ENCODE data around the gene AGAP1.

The AGAP1 gene

GRCh38 chr2:235712176-235712575, 218.3 kb downstream of the AGAP1 start:
- no peak for DNase-seq (ENCODE audit: low read depth)

DNA sequence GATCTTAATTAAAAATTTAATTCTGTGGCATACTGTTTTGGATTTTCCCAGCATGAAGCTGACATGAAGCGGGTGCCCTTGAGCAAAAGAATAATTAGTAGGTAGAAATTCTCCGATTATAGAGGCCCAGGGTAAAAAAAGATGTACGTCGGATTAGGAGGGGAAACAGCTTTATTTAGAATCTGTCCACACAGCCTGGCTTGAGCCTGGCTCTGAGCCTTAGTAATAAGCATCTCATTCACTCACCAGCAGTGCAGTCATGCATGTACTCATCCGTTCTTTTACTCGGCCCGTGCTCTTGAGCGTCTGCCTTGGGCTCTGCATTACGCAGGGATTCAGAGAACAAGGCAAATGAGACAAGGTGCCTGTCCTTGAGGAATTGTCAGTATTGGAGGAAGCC, 219.3 kb downstream of the AGAP1 start:
- no peak for DNase-seq (ENCODE audit: low read depth)

- no peak for DNase-seq (ENCODE audit: low read depth)
Measured at GRCh38 chr2:235715601-235716000, 221.8 kb downstream of the AGAP1 start.

DNA sequence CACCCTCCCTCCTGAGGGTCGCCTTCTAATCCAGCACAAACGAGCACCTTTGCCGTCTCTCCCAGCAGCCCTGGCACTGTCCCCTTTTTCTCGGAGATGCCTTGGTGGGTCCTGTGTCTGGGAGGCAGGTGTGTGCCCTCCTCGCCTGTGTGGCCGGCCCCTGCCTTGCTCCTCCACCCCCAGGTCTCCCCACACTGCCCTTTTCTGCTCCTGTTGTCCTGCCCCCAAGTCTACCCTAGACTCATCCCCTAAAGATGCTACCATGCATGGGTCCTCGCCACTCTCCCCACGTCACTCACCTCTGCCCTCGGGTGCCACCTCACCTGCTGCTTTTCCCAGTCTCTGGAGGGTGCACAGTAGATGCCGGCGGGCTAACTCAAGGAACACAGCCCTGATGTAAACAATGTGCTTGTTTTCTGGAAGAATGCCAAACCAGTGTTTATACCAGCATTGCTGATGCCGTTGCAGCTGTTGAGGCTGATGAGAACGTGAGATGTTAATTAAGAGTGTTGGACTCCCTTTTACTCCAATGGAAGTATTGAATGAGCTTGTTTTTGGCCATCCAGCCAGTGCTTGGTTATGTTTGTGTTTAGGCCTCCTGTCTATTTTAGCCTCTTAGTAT, 223.1 kb downstream of the AGAP1 start:
- no peak for DNase-seq (ENCODE audit: low read depth)

- DNase-seq (ENCODE audit: low read depth), result no peak
Measured at GRCh38 chr2:235719146-235719942, 225.5 kb downstream of the AGAP1 start.

GRCh38 chr2:235721625-235722024, 227.8 kb downstream of the AGAP1 start:
- no peak for DNase-seq (ENCODE audit: low read depth)

- no peak for DNase-seq (ENCODE audit: low read depth)
Measured at GRCh38 chr2:235722869-235723268, 229.0 kb downstream of the AGAP1 start.

DNA sequence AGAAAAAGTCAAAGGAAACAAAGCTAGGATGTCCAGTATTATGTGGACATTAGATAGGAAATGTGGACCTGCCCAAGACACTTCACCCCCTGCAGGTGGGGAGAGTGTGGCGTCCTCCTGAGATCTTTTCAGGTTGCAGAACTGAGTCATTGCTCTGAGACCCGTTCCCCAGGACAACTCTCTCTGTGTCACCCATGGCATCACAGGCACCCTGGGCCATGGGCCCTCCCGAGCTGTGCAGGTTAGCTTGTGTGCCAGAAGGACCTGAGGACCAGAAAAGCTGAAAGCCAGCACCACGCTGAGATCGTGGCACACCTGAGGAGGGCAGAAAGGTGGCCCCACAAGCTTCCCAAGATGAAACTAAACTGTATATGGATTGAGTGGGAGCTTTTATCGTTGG, 229.5 kb downstream of the AGAP1 start:
- DNase-seq (ENCODE audit: low read depth), result no peak

- no peak for DNase-seq (ENCODE audit: low read depth)
Measured at GRCh38 chr2:235723811-235724465, 230.1 kb downstream of the AGAP1 start.

DNA sequence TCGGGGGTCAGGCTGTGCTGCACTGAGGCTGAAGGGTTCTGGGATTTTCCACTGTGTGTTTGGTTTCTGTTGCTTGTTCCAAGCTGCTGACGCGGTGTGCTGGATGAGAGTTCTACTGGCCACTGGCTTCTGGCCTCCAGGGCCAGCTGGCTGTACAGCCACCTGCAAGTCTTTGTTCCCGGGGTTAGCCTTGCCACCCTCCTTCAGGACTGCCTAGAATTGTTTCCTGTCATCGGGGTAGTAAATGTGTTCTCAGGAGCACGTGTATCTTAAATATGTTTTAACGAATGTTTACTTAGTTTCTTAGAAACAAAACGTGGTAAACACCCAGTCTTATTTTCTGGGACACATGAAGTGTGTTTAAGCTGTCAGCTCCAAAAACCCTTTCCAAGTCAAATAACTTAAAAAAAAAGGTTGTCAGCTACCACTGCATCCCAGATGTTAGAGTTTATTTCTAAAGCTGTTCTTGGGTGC, 231.2 kb downstream of the AGAP1 start:
- DNase-seq (ENCODE audit: low read depth), result no peak

DNA sequence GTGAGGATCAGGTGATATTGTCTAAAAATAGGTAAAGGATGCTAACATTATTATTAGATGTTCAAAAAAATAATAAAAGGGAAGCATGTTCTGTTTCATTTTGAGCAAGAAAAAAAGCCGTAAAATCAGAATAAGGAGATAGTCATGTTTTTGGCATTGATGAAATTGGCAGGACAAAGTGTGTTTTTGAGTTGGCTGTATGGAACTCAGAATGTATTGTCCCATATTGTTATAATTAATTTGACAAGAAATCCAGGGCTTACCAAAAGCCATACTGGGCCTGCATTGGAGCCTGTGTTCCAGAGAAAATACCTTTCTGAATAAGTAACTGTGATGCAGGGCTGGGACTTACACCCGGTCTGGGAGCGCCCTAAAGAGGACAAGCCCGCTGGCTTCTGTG, 232.0 kb downstream of the AGAP1 start:
- no peak for DNase-seq (ENCODE audit: low read depth)

- no peak for DNase-seq (ENCODE audit: low read depth)
Measured at GRCh38 chr2:235726554-235726953, 232.7 kb downstream of the AGAP1 start.

DNA sequence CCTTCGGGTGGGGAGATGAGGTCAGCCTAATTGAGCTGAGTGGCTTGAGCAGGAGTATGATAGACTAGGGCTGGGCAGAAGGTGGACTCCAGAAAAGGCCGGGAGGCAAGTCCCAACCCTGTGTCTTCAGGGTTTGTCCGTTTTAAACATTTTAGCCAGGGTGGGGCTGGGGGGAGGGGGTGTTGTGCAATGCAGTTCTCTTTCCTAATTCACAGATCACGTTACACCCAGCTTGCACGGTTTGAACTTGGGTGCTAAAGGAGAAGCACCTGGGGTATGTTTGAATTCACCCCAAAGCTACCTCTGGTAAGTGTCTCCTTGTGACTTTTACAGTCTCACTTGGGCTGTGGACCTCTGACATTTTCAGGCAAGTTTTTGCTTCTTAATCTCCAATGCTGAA, 233.3 kb downstream of the AGAP1 start:
- no peak for DNase-seq (ENCODE audit: low read depth)

- no peak for DNase-seq (ENCODE audit: low read depth)
Measured at GRCh38 chr2:235727891-235728799, 234.3 kb downstream of the AGAP1 start.

DNA sequence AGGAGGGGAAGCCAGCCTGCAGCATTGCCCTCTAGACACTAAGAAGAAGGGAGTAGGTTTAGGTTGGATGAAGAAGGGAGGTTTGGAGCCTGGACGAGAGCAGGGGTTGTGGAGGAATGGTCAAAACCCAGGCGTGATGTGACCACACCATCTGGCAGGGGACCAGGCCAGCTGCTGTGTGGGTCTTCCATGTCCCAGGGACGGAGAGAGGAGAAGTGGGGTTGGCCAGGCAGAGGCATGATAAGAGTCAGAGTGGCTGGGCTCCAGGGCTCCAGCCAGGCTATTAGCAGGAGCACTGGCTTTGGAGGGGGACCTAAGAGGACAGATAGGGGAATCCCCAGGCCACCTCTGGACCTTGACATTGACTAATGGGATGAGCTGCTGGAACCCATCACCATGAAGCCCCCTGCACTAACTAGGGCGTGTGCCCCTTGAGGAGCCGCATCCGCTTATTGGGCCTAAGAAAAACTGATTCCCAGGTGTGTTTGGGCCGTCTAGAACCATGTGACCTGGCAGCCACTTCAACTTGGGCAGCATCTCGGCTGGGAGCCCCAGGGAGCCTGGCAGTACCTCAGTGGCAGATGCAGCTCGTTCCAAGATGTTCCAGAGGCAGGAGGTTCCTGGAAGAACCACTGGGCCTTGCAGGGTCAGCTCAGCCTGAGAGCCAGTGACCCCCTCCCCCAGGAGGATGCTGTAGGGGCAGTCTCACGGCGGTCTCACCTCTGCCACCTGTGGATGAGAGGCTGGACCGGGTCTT, 235.1 kb downstream of the AGAP1 start:
- DNase-seq (ENCODE audit: low read depth), result no peak

DNA sequence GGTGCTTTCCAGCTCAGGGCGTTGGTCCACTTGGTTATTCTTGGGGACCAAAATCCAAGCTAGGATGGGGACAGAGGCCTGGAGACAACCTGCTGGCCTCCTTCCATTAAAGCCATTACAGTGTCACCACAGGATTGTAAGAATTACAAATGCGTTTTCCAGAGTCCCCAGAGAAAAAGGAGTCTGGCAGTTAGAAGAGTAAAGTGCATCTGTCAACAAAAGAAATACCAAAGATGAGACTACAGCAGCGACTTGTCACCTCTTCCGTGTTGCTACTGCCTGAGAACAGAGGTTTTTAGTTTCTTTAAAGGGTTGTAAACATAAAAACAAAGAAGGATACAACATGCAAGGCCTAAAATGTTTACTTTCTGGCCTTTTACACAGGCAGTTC, 235.7 kb downstream of the AGAP1 start:
- no peak for DNase-seq (ENCODE audit: low read depth)

DNA sequence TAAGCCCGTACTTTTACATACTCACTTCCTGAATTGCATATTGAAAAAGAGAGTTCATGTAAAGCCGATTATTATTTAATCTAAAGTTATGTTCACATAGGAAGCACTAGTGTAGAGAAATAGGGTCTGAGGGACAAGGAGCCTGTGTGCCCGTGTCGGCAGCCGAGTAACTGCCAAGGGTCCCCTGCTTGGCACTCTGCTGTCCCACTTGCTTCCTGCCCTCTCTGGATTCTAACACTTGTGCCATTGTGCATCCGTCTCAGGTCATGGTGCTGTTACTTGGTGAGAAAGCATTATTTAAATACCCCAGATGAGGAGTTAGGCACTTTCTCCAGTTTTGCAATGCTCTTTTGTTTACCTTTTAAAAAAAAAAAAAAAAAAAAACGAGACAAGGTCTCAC, 236.3 kb downstream of the AGAP1 start:
- DNase-seq (ENCODE audit: low read depth), result no peak

- DNase-seq (ENCODE audit: low read depth), result no peak
Measured at GRCh38 chr2:235733761-235734160, 239.9 kb downstream of the AGAP1 start.

DNA sequence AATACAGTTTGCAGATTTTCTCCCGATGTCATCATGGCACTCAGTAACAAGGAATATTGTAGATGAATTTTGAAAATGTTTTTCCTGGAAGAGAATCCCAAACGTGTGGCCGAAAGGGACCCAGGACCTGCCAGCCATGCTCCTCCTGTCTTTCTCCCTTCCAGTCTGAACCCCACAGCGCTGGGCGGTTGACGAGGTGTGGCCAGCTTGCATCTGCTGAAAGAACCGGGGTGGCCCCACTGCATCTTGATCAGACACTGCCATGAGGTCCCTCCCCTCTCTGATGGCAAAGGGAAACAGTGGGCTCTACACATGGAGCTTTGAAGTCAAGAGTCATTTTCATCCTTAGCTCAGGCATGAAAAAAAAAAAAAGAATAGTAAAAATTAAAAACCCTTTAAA, 240.3 kb downstream of the AGAP1 start:
- DNase-seq (ENCODE audit: low read depth), result no peak

DNA sequence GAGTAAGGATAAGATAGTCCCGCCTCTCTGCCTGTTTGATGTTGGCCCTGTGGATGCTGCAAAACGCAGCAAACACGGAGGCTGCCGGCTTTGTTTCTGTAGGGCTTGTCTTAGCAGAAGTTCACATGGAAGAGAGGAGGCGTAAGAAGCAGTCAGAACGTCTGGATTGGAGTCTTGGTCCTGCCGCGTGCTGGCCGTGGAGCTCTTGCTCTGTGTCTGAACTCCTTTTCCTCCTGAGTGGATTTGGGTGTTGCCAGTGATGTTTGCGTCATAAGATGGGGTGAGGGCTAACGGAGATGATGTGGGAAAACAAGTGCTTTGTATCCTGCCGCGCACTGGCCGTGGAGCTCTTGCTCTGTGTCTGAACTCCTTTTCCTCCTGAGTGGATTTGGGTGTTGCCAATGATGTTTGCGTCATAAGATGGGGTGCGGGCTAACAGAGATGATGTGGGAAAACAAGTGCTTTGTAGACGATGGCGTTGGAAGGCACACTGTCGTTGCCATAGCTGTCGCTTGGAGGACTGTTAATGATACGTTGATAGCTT, 240.9 kb downstream of the AGAP1 start:
- no peak for DNase-seq (ENCODE audit: low read depth)

DNA sequence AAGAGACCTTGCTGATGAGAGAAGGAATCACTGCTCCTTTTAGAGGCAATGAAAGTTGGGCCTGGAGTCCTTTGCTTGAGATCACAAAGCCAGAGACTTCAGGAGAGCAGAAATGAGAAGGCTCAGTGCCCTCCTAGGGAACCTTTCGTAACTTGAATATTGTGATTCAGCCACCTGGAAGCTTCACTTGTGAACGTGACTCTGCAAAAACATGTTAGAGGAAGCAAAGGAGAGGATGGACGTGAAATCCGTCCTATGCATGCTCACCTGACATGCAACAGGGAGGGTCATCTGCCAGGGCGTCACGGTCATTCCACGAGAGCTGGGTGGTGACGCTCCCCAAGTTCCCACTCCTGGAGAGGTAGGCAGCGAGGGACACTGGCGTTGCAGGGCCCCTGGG, 243.6 kb downstream of the AGAP1 start:
- DNase-seq (ENCODE audit: low read depth), result no peak

All from activated gamma-delta T cell treated with anti-CD3 and anti-CD28 coated beads, Interleukin-2, amount 50 U/mL, for 16 hours (primary cell).